Skin epidermis (tissue), 12 donors: ENCODE measurements around the gene FRZB.

Source experiments
- H3K27ac ChIP-seq, 21 experiments: fragments of 200-600 bp; sonication (generic) in 11 of 21; one replicate each; pipeline ENCODE4 v1.5.0; 2020; ENCODE audit warnings: mild to moderate bottlenecking in 3 of 21, inconsistent platforms in 2 of 21, moderate library complexity in 2 of 21
- H3K4me3 ChIP-seq, 7 experiments: fragments of 200-600 bp; sonication (generic) in 2 of 7; one replicate each; pipeline ENCODE4 v1.5.0; 2020; ENCODE audit warnings: inconsistent platforms in 2 of 7, mild to moderate bottlenecking in 2 of 7, moderate library complexity in 1 of 7

The FRZB gene

DNA sequence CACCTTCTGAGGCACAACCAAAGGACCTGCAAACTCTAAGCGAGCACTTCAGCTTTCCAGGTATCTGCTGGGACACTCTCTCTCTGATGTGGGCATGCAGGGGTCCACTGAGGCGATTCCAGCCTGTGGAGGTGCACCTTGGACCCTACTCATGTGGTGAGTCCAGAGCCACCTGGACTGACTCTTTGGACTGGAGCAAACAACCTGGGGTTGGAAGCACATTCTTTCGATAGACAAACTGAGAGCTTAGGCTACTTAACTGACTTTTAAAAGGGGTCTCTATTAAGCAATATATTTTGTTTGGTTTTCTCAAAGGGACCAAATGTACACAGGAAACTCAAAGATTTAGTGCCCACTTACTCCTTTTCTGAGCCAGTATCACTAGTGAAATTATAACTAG is 51.6 kb downstream of the FRZB start:
- no peak overlapping the region for H3K27ac ChIP-seq
- H3K4me3 ChIP-seq, result no peak overlapping the region

DNA sequence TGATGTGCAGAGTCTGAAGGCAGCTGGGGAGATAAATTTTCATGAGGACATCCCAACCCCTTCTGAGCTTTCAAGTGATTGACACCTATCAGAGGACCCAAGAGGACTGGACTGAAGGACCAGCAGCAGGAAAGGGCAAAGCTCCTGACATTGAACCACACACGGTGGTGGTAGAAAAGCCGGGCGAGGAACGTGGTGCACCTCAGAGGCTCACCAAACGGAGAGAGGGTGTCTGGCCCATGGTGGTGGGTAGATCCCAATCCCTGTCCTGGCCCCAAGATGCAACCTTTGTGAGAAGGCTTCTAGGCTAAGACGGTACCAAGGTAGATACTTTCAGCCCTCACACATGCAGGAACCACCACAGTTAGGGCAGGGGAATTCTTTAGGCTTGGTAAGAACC is 52.1 kb downstream of the FRZB start:
- no peak overlapping the region for H3K4me3 ChIP-seq
- H3K27ac ChIP-seq, result no peak overlapping the region

DNA sequence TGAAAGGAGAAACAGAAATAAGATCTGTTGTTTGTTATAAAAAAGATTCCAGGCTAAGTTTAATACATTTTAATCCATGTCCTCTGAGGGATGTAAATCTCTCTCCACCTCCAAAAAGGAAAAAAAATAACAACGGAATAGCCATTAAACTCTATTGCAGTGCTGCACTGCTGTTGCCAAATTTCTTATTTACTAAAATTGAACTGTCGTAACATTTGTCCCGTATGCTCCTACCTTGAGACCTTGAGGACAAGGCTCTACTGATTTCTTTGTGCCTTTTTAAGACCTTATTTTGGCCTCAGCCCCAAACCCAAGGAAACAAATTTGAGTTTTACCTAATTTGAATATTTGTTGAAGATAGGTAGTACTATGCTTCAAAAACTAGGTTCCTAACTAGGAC is 56.4 kb downstream of the FRZB start:
- Histone ChIP-seq H3K27ac (no peak overlapping the region), H3K4me3 (no peak overlapping the region)

DNA sequence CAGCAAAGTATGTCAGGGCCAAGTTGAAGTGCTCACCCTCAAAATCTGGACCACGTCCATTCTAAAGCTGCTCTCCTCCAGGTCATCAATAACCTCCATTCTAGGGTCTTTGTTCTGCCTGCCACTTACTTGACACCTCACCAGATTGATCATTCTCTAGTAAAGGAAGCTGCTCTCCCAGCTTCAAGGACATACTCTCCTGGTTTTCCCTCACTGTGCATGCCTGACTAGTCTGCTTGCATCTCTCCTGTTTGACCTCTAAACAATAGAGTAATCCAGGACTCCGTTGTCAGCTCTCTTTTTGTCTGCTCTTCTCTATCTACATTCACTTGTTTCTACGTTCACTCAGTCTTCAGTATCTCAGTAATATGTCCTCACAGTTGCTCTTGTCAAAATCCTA is 59.1 kb downstream of the FRZB start:
- no peak overlapping the region for H3K4me3 ChIP-seq
- no peak overlapping the region for H3K27ac ChIP-seq

DNA sequence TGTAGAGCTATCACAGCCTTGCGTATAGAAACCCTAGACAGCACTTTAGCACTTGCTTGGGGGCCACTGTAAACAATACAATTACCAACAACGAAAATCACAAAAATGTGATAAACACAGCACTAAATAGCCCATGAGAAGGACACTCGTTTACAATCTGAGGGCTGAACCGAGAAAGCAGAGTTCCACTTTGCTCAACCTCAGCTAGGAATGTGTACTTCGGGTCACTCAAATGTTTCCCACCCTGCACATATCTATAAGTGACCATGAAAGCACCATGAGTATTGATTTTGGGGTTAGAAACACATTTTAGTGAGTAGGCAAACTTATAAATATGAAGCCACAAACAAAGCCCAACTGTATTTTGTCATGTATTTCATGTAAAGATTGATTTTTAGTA is 62.3 kb downstream of the FRZB start:
- Histone ChIP-seq H3K27ac (no peak overlapping the region), H3K4me3 (no peak overlapping the region)

DNA sequence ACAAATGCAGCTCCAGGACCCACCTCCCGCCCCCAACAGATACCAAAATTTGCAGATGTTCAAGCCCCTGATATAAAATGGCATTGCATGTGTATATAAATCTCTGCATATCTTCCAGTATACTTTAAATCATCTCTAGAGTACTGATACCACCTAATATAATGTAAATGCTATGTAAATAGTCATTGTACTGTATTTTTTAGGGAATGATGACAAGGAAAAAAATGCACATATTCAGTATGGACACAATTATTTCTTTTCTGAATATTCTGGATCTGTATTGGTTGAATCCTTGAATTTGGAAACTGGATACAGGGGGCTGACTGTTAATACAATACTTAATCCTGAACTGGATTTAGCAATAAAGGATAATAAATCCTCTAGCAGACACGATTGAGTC is 67.7 kb downstream of the FRZB start:
- Histone ChIP-seq H3K4me3 (no peak overlapping the region), H3K27ac (no peak overlapping the region)

DNA sequence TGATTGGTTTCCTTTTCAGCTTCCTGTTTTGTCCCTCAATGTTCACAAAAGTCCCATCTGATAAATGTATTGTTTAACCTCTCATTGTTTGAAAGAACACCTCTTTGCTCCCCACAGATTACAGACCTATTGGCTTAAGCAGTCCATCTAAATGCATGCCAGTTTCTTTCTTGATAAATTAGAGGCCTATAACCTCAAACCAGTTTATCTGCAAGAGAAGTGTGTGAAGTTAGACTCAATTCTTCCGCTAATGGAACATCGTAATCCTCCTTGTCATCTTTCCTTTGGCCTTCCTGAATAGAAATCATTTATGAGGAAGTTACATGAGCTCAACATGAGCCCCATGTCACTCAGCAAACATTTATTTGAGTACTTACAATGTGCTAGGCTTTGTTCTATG is 74.0 kb downstream of the FRZB start:
- Histone ChIP-seq H3K27ac (no peak overlapping the region), H3K4me3 (no peak overlapping the region)

DNA sequence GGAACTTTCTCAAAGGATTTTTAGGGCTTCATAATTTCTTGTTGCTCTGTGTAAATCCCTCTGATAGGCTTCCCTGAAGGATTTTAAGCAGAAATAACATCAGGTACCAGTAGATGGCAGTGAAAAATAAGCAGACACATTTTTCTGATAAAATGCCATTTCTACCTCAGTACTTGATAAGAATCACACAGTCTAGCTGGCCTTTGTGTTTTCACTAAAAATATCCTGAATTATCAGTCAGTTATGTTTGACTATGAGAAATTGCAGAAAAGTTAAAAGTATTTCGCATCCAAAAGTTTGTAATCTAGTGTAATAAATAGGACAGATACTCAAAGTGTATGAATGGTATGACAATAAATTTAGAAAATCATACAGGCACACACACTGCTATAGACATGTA is 81.7 kb downstream of the FRZB start:
- Histone ChIP-seq H3K4me3 (no peak overlapping the region), H3K27ac (no peak overlapping the region)

DNA sequence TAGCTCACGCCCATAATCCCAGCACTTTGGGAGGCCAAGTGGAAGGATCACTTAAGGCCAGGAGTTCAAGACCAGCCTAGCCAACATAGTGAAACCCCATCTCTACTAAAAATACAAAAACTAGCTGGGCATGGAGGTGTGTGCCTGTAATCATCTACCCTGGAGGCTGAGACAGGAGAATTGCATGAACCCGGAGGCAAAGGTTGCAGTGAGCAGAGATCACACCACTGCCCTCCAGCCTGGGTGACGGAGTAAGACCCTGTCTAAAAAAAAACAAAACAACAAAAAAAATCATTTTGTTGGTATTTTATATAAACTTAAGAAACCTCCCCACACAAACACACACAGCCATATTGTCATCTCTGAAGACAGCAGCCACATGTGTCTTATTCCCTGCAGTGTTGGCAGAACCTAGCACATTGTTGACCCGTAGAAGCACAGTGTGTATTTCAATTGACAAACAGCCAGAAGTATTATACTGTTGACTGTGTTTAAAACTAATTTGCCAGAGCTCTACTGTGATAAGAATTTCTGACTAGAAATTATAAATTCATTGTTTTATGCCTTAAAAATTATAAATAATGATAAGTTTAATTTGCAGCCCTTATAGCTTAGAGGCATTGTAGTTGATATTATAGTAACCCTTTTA is 82.3 kb downstream of the FRZB start:
- Histone ChIP-seq H3K27ac (no peak overlapping the region), H3K4me3 (no peak overlapping the region)
